ENCODE measurements around the gene HCFC1R1.
"Not testable (repeated sequence)": the region's sequence is repeated elsewhere in the genome, so short reads cannot be mapped to it uniquely, and the experiment has no call there.

HCFC1R1 gene

DNA sequence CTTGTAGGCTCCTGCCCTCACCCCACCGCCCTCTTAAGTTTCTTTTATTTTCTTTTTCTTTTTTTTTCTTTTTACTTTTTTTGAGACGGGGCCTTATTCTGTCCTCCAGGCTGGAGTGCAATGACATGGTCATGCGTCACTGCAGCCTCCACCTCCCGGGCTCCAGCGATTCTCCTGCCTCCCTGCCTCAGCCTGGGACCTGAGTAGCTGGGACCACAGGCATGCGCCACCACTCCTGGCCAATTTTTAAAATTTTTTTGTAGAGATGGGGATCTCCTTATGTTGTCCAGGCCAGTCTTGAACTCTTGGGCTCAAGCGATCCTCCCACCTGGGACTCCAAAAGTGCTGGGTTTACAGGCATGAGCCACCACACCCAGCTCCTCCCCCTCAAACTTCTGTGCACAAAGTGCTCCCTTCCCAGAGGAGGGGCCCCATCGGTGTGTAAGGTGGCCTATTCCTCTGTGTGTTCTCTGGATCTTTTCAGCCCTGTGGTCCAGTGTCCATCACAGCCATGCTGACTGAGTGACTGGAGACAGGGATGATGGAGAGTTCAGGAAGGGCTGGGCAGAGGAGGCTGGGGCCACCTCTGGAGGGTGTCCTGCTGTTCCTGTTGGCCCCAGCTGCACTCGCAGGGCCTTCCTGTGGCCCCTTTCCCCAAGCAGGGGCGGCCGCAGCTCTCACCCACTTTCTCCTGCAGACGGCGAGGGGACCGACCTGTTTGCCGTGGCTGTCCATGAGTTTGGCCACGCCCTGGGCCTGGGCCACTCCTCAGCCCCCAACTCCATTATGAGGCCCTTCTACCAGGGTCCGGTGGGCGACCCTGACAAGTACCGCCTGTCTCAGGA is 32.8 kb upstream of the HCFC1R1 start:
- TF ChIP-seq, protein P1, sequence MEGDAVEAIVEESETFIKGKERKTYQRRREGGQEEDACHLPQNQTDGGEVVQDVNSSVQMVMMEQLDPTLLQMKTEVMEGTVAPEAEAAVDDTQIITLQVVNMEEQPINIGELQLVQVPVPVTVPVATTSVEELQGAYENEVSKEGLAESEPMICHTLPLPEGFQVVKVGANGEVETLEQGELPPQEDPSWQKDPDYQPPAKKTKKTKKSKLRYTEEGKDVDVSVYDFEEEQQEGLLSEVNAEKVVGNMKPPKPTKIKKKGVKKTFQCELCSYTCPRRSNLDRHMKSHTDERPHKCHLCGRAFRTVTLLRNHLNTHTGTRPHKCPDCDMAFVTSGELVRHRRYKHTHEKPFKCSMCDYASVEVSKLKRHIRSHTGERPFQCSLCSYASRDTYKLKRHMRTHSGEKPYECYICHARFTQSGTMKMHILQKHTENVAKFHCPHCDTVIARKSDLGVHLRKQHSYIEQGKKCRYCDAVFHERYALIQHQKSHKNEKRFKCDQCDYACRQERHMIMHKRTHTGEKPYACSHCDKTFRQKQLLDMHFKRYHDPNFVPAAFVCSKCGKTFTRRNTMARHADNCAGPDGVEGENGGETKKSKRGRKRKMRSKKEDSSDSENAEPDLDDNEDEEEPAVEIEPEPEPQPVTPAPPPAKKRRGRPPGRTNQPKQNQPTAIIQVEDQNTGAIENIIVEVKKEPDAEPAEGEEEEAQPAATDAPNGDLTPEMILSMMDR (conservative IDR thresholded peaks at IDR 0.05; ENCODE audit: low read depth), result no peak
- no peak for DNase-seq (ENCODE audit: low spot score)
- no peak overlapping the region for H3K27ac ChIP-seq
- ChIA-PET CTCF (interaction anchor here (0.7 kb wide), 1 partner anchor 25 kb away, joined by 4 read pairs; no protein-coding TSS in a partner anchor), POLR2A (ENCODE audit: low non-redundant PET) (interaction anchor here (0.9 kb wide), 1 partner anchor 9 kb away, joined by 3 read pairs; no protein-coding TSS in a partner anchor)

DNA sequence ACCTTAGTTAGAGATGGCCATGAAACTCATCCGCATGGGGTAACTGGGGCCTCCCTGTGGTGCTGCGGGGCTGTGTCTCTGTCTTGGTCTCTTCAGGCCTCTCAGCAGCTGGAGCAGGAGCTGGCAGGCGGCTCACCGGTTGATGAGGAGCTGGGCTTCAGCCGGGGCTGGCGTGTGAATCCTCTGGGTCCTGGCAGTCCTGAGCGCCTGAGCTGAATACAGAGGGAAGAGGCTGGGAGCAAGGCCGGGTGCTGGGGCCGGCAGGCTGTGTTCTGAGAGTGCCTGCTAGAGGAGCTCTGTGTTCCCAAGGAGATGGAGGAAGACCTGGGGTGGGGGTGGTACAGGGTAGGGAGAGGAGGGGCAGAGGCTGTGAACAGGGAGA is 32.0 kb upstream of the HCFC1R1 start:
- POLR2A ChIA-PET (ENCODE audit: low non-redundant PET); DNase-seq (ENCODE audit: low spot score); CTCF ChIA-PET; H3K27ac ChIP-seq: not testable (repeated sequence)

GRCh38 chr16:3054965-3055733 is 31.4 kb upstream of the HCFC1R1 start:
- CTCF ChIA-PET, result no interaction called here
- no peak for DNase-seq (ENCODE audit: low spot score)
- POLR2A ChIA-PET (ENCODE audit: low non-redundant PET), result no interaction called here

DNA sequence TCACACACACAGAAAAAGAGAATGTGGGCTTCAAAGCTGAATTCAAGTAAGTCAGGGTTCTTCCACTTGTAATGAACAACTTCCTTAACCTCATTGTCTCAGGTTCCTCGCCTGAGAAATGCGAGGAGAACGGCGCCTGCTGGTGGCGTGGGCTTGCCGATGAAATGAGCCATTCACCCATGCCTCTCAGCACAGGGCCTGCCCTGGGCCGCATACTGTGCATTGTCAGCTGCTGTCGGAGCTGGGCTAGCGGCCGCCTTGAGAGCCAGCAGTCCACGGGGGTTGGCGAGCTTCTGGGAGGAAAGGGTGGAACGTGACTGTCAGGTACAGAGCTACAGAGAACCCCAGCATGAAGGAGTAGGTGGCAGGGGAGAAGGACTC is 29.6 kb upstream of the HCFC1R1 start:
- POLR2A ChIA-PET (ENCODE audit: low non-redundant PET); CTCF ChIA-PET: not testable (repeated sequence)

More at GRCh38 chr16:3054965-3055733, 31.4 kb upstream of the HCFC1R1 start:
- TF ChIP-seq, protein P1 (conservative IDR thresholded peaks at IDR 0.05; ENCODE audit: low read depth), result no peak
- no peak overlapping the region for H3K27ac ChIP-seq

GRCh38 chr16:3052571-3053329 is 29.0 kb upstream of the HCFC1R1 start:
- CTCF ChIA-PET; H3K27ac ChIP-seq; POLR2A ChIA-PET (ENCODE audit: low non-redundant PET); DNase-seq (ENCODE audit: low spot score): not testable (repeated sequence)

More for the DNA sequence above, 29.6 kb upstream of the HCFC1R1 start:
- DNase-seq (ENCODE audit: low spot score); H3K27ac ChIP-seq: not testable (repeated sequence)

DNA sequence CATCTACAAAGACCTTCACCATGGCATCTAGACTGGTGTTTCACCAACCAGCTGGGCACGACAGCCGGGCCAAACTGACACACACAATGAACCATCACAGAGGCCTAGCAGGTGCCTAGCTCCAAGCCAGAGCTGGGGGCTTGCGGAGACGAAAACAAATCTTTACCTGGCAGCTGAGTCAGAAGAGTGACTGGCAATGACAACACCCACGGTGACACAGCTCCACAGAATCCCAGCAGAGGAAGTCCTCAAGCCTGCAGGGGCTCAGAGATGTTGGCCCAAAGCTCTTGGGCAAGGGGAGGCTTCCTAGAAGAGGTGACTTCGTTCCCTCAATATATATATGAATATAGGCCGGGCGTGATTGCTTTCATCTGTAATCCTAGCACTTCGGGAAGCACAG is 27.8 kb upstream of the HCFC1R1 start:
- ChIA-PET POLR2A (ENCODE audit: low non-redundant PET) (no interaction called here), CTCF (interaction anchor here (0.7 to 1.2 kb wide), 3 partner anchors 8 to 69 kb away, joined by 3 to 5 read pairs (median 3); no protein-coding TSS in a partner anchor)
- no peak for DNase-seq (ENCODE audit: low spot score)
- no peak overlapping the region for H3K27ac ChIP-seq
- TF ChIP-seq, protein P1 (conservative IDR thresholded peaks at IDR 0.05; ENCODE audit: low read depth), result no peak

DNA sequence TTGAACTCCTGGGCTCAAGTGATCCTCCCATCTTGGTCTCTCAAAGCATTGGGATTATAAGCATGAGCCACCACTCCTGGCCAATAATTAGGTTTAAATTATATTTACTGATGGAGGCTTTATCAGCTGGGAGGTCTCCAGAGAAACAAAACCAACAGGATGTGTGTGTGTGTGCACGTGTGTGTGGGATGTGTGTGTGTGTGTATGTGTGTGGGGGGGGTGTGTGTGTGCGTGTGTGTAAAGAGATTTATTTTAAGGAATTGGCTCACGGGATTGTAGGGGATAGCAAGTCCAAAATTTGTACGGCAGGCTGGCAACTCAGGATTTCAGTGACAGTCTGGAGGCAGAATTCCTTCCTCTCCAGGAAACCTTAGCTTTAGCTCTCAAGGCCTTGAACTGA is 27.3 kb upstream of the HCFC1R1 start:
- CTCF ChIA-PET, result interaction anchor here (0.6 to 1.2 kb wide), 4 partner anchors 9 to 120 kb away, joined by 3 to 5 read pairs (median 4); no protein-coding TSS in a partner anchor
- H3K27ac ChIP-seq, result no peak overlapping the region
- POLR2A ChIA-PET (ENCODE audit: low non-redundant PET), result no interaction called here
- TF ChIP-seq, protein P1 (conservative IDR thresholded peaks at IDR 0.05; ENCODE audit: low read depth), result no peak
- DNase-seq (ENCODE audit: low spot score), result no peak

Measured in RWPE1 (cell line).